GM23338 (cell line): ENCODE results near the gene C2CD2L.
A peak's percentile ranks its signal among the peaks of the same experiment; 100 is the strongest.

Experiments
- EZH2 ChIP-seq: fragments of 200-600 bp; sonication (generic); IDR thresholded peaks from one replicate; pipeline ENCODE4 v1.8.0; 2017; ENCODE audit warnings: antibody characterized with exemption, mild to moderate bottlenecking, low read depth; ENCODE audit not compliant: unreplicated experiment
- EZH2phosphoT487 ChIP-seq: fragments of 200-600 bp; sonication (generic); IDR thresholded peaks from one replicate; pipeline ENCODE4 v1.8.1; 2018; ENCODE audit warnings: antibody characterized with exemption; ENCODE audit not compliant: unreplicated experiment
- JUNB ChIP-seq: IDR thresholded peaks from one replicate; pipeline ENCODE4 v1.6.1; 2016; ENCODE audit warnings: antibody characterized with exemption; ENCODE audit not compliant: unreplicated experiment
- POLR2AphosphoS5 ChIP-seq: IDR thresholded peaks from 2 replicates; pipeline ENCODE4 v1.6.1; 2016; ENCODE audit warnings: antibody characterized with exemption, low read depth
- TF ChIP-seq, protein P1 (sequence below), 2 experiments: fragments of 200-600 bp in 1 of 2; sonication (generic) in 1 of 2; conservative IDR thresholded peaks; 2 replicates each; pipeline versions ENCODE4 v1.5.1 to v1.6.1; 2016 to 2017; ENCODE audit warnings: antibody characterized with exemption in 2 of 2, low read depth in 2 of 2, mild to moderate bottlenecking in 2 of 2, moderate library complexity in 1 of 2

DNA sequence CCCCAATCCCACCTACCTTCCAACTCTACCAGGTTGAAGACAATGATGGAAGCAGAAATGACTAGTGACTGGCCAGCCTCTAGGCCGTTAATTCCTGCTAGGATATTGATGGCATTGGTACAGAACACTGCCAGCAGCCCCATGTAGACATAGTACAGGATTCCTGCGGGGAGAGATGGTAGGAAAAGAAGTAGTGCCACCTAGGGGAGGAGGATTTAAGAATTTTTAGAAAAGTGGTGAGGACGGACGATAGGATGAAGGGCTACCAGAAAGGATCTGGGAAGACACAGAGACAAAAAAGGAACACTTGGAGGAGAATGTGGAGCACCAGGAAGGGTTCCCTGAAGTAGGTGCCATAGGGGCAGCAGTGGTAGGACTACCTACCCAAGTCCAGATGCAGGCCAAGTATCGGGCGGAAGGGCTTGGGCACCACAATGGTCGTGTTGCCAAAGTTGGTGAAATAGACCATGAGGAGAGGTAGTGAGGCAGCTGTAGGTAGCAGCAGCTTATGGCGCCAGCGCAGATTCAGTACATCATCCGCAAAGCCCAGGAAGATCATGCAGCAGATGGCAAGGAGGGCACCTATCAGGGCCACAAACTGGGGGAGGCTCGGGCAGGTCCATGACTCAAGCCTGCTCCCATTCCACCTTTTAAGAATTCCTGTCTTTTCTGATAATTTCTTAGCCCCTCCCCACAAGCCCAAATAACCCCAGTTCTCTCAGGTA lies 6.7 kb upstream of the C2CD2L start:
- TF ChIP-seq, protein P1, sequence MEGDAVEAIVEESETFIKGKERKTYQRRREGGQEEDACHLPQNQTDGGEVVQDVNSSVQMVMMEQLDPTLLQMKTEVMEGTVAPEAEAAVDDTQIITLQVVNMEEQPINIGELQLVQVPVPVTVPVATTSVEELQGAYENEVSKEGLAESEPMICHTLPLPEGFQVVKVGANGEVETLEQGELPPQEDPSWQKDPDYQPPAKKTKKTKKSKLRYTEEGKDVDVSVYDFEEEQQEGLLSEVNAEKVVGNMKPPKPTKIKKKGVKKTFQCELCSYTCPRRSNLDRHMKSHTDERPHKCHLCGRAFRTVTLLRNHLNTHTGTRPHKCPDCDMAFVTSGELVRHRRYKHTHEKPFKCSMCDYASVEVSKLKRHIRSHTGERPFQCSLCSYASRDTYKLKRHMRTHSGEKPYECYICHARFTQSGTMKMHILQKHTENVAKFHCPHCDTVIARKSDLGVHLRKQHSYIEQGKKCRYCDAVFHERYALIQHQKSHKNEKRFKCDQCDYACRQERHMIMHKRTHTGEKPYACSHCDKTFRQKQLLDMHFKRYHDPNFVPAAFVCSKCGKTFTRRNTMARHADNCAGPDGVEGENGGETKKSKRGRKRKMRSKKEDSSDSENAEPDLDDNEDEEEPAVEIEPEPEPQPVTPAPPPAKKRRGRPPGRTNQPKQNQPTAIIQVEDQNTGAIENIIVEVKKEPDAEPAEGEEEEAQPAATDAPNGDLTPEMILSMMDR (conservative IDR thresholded peaks at IDR 0.05; ENCODE audit: low read depth in 2 of 2) = peak; percentile 55 to 62
- TF ChIP-seq EZH2phosphoT487 (no peak), JUNB (no peak), EZH2 (no peak), POLR2AphosphoS5 (no peak)
